Thymus (tissue), 11 donors: ENCODE results near the gene MAPRE2. TPM values are rescaled to one million over a fixed set of nuclear protein-coding genes. Genes with fewer than 3 reads are reported as not detected.

Source experiments
- DNase-seq, 9 donors: peaks; one replicate each; pipeline ENCODE4 v3.0.0-alpha.2; 2013; ENCODE audit warnings: low spot score in 9 of 9, low read depth in 6 of 9, missing footprints in 1 of 9
- H3K27ac ChIP-seq, 2 donors: one replicate each; pipeline ENCODE4 v1.5.1; 2013; ENCODE audit warnings: control low read depth in 1 of 2, low read depth in 1 of 2, low read length in 1 of 2, mild to moderate bottlenecking in 1 of 2, moderate library complexity in 1 of 2
- H3K27me3 ChIP-seq, 2 donors: one replicate each; pipeline ENCODE4 v1.5.1; 2013; ENCODE audit warnings: low read length in 1 of 2; ENCODE audit not compliant: control insufficient read depth in 2 of 2, insufficient read depth in 1 of 2
- H3K36me3 ChIP-seq, 2 donors: one replicate each; pipeline ENCODE4 v1.5.1; 2013; ENCODE audit warnings: low read length in 1 of 2, mild to moderate bottlenecking in 1 of 2, moderate library complexity in 1 of 2; ENCODE audit not compliant: control insufficient read depth in 2 of 2, insufficient read depth in 2 of 2
- H3K4me1 ChIP-seq, 2 donors: one replicate each; pipeline ENCODE4 v1.5.1; 2013; ENCODE audit warnings: low read length in 2 of 2; ENCODE audit not compliant: control insufficient read depth in 2 of 2, insufficient read depth in 2 of 2
- H3K4me3 ChIP-seq, 2 donors: one replicate each; pipeline ENCODE4 v1.5.1; 2013; ENCODE audit warnings: low read length in 2 of 2, control low read depth in 1 of 2, mild to moderate bottlenecking in 1 of 2
- H3K9me3 ChIP-seq, 2 donors: one replicate each; pipeline ENCODE4 v1.5.1; 2013; ENCODE audit warnings: low read length in 1 of 2, mild to moderate bottlenecking in 1 of 2; ENCODE audit not compliant: control insufficient read depth in 2 of 2, insufficient read depth in 1 of 2
- WGBS: extraction: QIAGEN DNeasy Blood & Tissue Kit; methylation state at CpG from one replicate; pipeline ENCODE4 v1.1.7; 2013; 5-methylcytosine and 5-hydroxymethylcytosine counted together
- polyA plus RNA-seq: library from polyadenylated mRNA; stranded (reverse); fragments of 200-250 nt; gene quantifications from one replicate; pipeline ENCODE4 v1.2.3, GENCODE V29; 2013
- total RNA-seq: library from RNA; stranded (reverse); fragments of 120-200 nt; gene quantifications from one replicate; pipeline ENCODE4 v1.2.4, GENCODE V29; 2013
- donor health status: healthy.

Gene MAPRE2
- total and polyA plus RNA-seq, 2 donors, result 41.2 to 55.2 TPM

DNA sequence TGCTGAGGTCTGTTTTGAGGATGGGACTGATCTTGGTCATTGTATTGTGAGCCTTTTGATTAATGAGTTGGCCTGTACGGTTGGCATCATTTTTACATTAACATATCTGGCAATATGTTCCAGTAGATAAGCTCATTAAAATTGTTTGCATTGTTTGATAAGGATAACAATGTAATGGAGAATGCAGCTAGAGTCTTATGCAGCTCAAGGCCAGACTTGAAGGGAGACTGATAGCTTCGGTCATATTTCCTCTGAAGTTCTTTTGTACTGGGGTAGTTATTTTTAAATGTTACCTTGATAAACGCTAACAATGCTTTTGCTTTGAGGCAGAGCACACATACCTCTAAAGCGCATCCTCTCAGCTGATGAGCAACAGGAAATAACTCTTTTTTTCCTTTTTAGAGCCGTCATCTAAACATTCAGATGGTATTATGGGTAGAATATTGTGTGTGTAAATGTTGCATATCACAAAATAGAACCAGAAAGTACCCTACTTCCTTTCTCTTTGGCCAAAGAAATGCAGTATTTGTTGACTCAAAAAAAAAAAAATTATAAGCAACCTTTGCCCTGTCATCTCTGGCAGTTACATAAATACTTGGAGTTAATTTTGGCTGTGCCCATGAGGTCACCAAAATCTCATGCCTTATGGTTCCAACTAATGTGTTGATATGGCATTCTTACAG lies 1.3 kb downstream of the MAPRE2 start:
- peak in 5 of 9 donors; percentile 52 to 83 (median 60) for DNase-seq
- 3% methylated on average over 5 of the region's 5 CpGs for WGBS

GRCh38 chr18:35043207-35043606 lies 2.0 kb downstream of the MAPRE2 start:
- H3K9me3 ChIP-seq, result peaks cover 0 to 1% of the 10 kb centered on the region in 2 donors
- peaks cover 24 to 51% of the 10 kb centered on the region in 2 donors for H3K4me1 ChIP-seq
- H3K27me3 ChIP-seq, result no peaks in the 10 kb centered on the region
- H3K27ac ChIP-seq, result peak overlapping the region; percentile 98 to 99
- H3K4me3 ChIP-seq, result peak overlapping the region; percentile 94 to 95
- WGBS, result 33% methylated on average over 5 of the region's 5 CpGs
- DNase-seq, result peak in 1 of 9 donors; percentile 39
- H3K36me3 ChIP-seq, result peaks cover 3 to 5% of the 10 kb centered on the region in 2 donors

More for the DNA sequence above, 1.3 kb downstream of the MAPRE2 start:
- H3K4me3 ChIP-seq, result peak overlapping the region; percentile 94 to 95
- H3K36me3 ChIP-seq, result no peaks in the 10 kb centered on the region
- peak overlapping the region; percentile 98 to 99 for H3K27ac ChIP-seq
- no peaks in the 10 kb centered on the region for H3K27me3 ChIP-seq
- H3K9me3 ChIP-seq, result peaks cover 0 to 1% of the 10 kb centered on the region in 2 donors
- peaks cover 24 to 58% of the 10 kb centered on the region in 2 donors for H3K4me1 ChIP-seq

DNA sequence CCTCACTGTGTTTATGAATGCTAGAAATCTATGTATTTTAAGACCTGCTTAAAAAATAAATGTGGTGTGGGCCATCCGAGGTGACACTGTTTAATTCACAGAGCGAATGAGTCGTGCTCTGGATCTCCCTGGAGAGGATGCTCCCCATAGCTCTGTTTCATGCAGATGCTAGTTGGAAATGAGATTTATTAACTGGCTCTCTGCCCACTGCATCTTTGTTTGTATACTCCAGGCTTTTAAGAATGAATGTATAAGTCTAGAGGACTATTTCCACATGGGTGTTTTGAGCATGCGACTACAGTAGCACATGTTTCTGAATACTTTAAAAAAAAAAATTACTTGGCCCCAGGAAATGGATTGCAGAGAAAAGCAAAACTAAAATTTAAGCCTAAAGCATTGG lies 3.9 kb downstream of the MAPRE2 start:
- peaks cover 3 to 6% of the 10 kb centered on the region in 2 donors for H3K36me3 ChIP-seq
- WGBS, result 52% methylated on average over 4 of the region's 4 CpGs
- peaks cover 26 to 47% of the 10 kb centered on the region in 2 donors for H3K4me1 ChIP-seq
- H3K27ac ChIP-seq, result peak overlapping the region in 1 of 2 donors; percentile 8
- peak overlapping the region in 1 of 2 donors; percentile 14 for H3K4me3 ChIP-seq
- peaks cover 0 to 1% of the 10 kb centered on the region in 2 donors for H3K9me3 ChIP-seq
- H3K27me3 ChIP-seq, result no peaks in the 10 kb centered on the region
- peak in 1 of 9 donors; percentile 24 for DNase-seq

GRCh38 chr18:35045806-35046205 lies 4.6 kb downstream of the MAPRE2 start:
- WGBS, result 81% methylated on average over 2 of the region's 2 CpGs
- Histone ChIP-seq H3K4me1 (peaks cover 31 to 49% of the 10 kb centered on the region in 2 donors), H3K27me3 (no peaks in the 10 kb centered on the region), H3K27ac (no peak overlapping the region), H3K36me3 (peaks cover 3 to 6% of the 10 kb centered on the region in 2 donors), H3K4me3 (peak overlapping the region in 1 of 2 donors; percentile 28), H3K9me3 (peaks cover 0 to 1% of the 10 kb centered on the region in 2 donors)
- DNase-seq, result no peak

DNA sequence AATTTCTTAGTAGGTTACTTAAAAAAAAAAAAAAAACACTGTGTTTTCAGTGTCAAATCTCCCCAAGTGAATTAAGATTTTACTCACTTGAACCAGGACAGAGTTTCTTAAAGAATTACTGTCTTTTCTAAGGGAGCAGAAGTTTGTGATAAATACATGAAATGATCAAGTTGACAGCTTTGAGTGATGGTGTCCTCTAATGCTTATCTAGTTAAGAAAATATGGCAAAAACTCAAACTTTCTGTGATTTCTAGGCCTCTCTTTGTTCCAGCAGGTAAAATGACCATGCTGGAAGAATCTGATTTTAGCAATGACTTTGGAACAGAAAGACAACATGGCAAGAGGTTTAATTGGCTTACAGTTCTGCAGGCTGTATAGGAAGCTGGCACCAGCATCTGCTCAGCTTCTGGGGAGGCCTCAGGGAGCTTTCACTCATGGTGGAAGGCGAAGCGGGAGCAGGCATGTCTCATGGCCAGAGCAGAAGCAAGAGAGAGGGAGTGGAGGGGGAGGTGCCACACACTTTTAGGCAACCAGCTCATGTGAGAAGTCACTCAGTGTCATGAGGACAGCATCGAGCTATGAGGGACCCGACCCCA lies 6.6 kb downstream of the MAPRE2 start:
- no peak for DNase-seq
- Histone ChIP-seq H3K4me3 (no peak overlapping the region), H3K4me1 (peaks cover 43 to 50% of the 10 kb centered on the region in 2 donors), H3K9me3 (no peaks in the 10 kb centered on the region), H3K27ac (peak overlapping the region in 1 of 2 donors; percentile 15), H3K36me3 (peaks cover 3 to 6% of the 10 kb centered on the region in 2 donors), H3K27me3 (no peaks in the 10 kb centered on the region)
- WGBS, result over 99% methylated on average over 4 of the region's 4 CpGs

DNA sequence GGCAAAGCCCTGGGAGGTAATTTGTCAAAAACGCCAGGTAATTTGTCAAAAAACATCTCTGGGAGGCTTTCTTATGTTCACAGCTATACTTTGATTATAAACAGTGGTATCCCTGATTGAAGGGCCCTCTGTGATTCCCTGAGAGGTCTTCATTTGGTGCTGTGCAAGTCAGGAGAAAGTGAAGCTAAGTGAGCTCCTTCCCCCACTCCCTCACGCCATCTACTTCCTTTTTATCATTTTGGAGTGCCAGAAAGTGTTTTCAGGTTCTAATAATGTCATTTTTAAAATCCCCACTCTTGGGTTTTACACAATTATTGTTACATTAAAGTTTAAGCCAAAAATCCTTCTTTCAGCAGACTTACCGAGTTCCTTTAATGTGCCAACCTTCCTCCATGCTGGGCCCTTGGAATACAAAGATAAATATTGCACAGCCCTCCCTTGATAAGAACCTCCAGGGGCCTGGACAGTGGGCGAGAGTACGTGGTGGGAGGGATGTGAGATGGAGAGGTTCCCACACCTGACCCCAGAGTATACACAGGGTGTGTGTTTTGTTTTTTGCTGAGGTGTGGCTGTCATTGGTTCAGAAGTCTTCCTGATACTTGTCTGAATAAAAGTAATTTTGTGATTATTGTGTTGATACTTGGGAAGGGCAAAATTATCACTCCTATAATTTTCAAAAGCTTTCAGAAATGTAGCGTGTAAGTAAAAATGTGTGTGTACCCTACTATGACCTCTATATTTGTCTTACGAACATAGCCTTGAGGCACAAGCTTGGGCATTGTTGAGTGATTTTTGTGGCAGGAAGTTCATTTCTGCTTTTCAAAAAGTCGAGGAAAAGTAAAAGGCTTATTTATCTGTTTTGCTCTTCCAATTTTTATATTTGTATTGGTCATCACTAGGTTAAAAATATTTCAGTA lies 8.2 kb downstream of the MAPRE2 start:
- DNase-seq, result no peak
- Histone ChIP-seq H3K36me3 (peaks cover 3 to 6% of the 10 kb centered on the region in 2 donors), H3K4me1 (peaks cover 37 to 44% of the 10 kb centered on the region in 2 donors), H3K4me3 (no peak overlapping the region), H3K9me3 (peaks cover 0 to 2% of the 10 kb centered on the region in 2 donors), H3K27me3 (no peaks in the 10 kb centered on the region), H3K27ac (peak overlapping the region; percentile 34 to 73)
- 60% methylated on average over 8 of the region's 8 CpGs for WGBS

DNA sequence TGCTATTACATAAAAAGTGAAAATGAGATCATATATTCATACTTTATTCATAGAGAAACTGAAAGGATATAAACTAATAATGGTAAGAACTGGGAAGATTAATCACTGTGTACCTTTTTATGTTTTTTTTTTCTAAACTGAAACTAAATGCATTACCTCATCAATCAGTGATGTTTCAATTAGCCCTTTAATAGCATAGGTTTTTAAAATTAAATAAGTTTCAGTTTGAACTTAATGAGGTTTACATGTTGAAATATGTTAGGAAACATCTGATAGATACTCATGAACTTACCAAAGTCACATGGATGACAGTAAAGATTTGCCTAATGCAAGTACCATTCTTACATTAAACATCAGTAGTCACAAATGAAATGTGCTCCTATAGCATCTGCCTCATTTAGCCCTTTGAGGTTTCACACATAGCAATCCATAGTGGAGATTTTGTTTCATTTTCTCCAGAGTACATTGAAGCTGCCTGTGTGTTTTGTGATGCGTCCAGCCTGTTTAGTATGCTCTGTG lies 8.9 kb downstream of the MAPRE2 start:
- DNase-seq, result no peak
- Histone ChIP-seq H3K27me3 (no peaks in the 10 kb centered on the region), H3K9me3 (peaks cover 0 to 3% of the 10 kb centered on the region in 2 donors), H3K36me3 (peaks cover 6% of the 10 kb centered on the region in 2 donors), H3K27ac (no peak overlapping the region), H3K4me1 (peaks cover 32 to 39% of the 10 kb centered on the region in 2 donors), H3K4me3 (no peak overlapping the region)
- 66% methylated on average over 1 of the region's 1 CpG for WGBS

DNA sequence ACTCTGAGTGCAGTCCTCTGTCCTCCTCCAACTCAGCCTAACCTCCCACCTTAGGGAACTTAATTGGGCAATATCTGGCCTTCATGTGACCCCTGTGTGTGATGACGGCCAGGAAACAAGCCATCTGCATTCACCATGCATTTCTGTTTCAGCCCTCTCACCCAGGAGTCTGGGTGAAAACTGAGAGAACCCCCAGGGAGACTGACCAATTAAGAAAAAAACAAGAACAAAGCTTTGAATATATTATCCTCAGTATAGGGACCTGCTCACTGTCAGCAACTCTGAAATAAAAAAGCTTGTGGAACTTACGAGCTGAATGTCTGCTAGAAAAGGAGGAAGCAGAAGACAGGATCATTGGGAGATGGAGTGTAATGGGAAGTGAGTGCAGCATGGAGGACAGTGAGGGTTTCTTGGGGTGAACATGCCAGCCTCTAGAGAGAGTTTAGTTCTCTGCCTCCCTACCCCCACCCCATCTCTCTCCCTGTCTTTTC lies 9.5 kb downstream of the MAPRE2 start:
- H3K4me1 ChIP-seq, result peaks cover 31 to 36% of the 10 kb centered on the region in 2 donors
- DNase-seq, result no peak
- H3K27ac ChIP-seq, result peak overlapping the region in 1 of 2 donors; percentile 31
- peaks cover 0 to 3% of the 10 kb centered on the region in 2 donors for H3K9me3 ChIP-seq
- no peak overlapping the region for H3K4me3 ChIP-seq
- WGBS, result 72% methylated on average over 2 of the region's 2 CpGs
- H3K27me3 ChIP-seq, result no peaks in the 10 kb centered on the region
- H3K36me3 ChIP-seq, result peaks cover 6% of the 10 kb centered on the region in 2 donors
